ENCODE results near the gene GNA12. TPM values are rescaled to one million over a fixed set of nuclear protein-coding genes. Genes with fewer than 3 reads are reported as not detected.
A peak's percentile ranks its signal among the peaks of the same experiment; 100 is the strongest.

Gene GNA12
- total and polyA plus RNA-seq, 10 of the 15 experiments (the other 5 are each of a cell fraction or from before 2014, with no cell fraction given), result 1.9 to 51.8 (median 12.6) TPM

- TF ChIP-seq ZBTB4 (CRISPR knock-in tag; IDR thresholded peaks at IDR 0.05), result no peak
- no peak for TF ChIP-seq POLR2AphosphoS5 (IDR thresholded peaks at IDR 0.05; ENCODE audit: low read length)
- TF ChIP-seq PBX3 (IDR thresholded peaks at IDR 0.05; ENCODE audit: insufficient replicate concordance, low read depth, low read length), result no peak
- no peak for TF ChIP-seq ATF2 (IDR thresholded peaks at IDR 0.05; ENCODE audit: low read length)
- TF ChIP-seq KAT2A (conservative IDR thresholded peaks at IDR 0.05; ENCODE audit: control insufficient read depth, low read depth, low read length), result no peak
- TF ChIP-seq TBL1XR1 (IDR thresholded peaks at IDR 0.05; ENCODE audit: low read depth, low read length), result no peak
- TF ChIP-seq PAX5 (IDR thresholded peaks at IDR 0.05; ENCODE audit: borderline replicate concordance, low read depth, low read length), result no peak
- TF ChIP-seq IKZF1 (conservative IDR thresholded peaks at IDR 0.05), result peak; percentile 46; the same call in 1 of the 2 replicates
- no peak for TF ChIP-seq E2F4 (IDR thresholded peaks at IDR 0.05; ENCODE audit: low read depth, low read length)
- peak; percentile 52 for TF ChIP-seq CREM (IDR thresholded peaks at IDR 0.05; ENCODE audit: low read depth)
- TF ChIP-seq IRF5 (IDR thresholded peaks at IDR 0.05; ENCODE audit: borderline replicate concordance), result no peak
These were observed 128.5 kb downstream of the GNA12 start (continued) for GRCh38 chr7:2715341-2716231.
